ENCODE measurements around the gene RAD51AP1.

DNA sequence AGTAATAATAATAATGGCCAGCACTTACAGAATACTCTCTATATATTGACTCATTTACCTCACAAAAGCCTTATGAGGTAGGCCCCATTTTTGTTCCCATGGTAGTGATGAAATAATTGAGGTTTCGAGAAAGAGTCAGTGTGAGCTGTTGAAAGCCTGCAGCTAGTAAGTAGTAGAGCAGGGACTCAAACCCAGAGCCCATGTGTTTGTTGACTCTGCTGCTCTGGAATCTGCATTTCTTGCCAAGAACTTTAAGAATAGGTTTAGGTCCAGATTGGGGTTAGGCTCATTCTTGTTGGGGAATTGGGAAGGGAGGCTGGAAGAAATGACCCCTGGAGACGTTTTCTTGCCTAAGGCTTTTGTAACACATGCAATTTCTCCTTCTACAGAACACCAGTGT lies 51.3 kb downstream of the RAD51AP1 start:
- TF ChIP-seq, protein P1, sequence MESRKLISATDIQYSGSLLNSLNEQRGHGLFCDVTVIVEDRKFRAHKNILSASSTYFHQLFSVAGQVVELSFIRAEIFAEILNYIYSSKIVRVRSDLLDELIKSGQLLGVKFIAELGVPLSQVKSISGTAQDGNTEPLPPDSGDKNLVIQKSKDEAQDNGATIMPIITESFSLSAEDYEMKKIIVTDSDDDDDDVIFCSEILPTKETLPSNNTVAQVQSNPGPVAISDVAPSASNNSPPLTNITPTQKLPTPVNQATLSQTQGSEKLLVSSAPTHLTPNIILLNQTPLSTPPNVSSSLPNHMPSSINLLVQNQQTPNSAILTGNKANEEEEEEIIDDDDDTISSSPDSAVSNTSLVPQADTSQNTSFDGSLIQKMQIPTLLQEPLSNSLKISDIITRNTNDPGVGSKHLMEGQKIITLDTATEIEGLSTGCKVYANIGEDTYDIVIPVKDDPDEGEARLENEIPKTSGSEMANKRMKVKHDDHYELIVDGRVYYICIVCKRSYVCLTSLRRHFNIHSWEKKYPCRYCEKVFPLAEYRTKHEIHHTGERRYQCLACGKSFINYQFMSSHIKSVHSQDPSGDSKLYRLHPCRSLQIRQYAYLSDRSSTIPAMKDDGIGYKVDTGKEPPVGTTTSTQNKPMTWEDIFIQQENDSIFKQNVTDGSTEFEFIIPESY (IDR thresholded peaks at IDR 0.05; ENCODE audit: borderline replicate concordance, low read depth) = no peak
- no peak for TF ChIP-seq POLR2AphosphoS5 (IDR thresholded peaks at IDR 0.05; ENCODE audit: low read depth, low read length)
- TF ChIP-seq CTCF (IDR thresholded peaks at IDR 0.05) = no peak
- TF ChIP-seq MEF2A (IDR thresholded peaks at IDR 0.05; ENCODE audit: borderline replicate concordance, low read depth) = no peak
- no peak for TF ChIP-seq JUND (IDR thresholded peaks at IDR 0.05)
- no peak for TF ChIP-seq TAF1 (IDR thresholded peaks at IDR 0.05; ENCODE audit: borderline replicate concordance, low read depth, low read length)
- no peak for TF ChIP-seq FOXJ3 (CRISPR knock-in tag; IDR thresholded peaks at IDR 0.05)
- no peak for TF ChIP-seq NFIC (IDR thresholded peaks at IDR 0.05; ENCODE audit: borderline replicate concordance)
- TF ChIP-seq RXRA (IDR thresholded peaks at IDR 0.05; ENCODE audit: borderline replicate concordance, low read depth) = no peak
- TF ChIP-seq EP300 (IDR thresholded peaks at IDR 0.05; ENCODE audit: borderline replicate concordance in 1 of 2, low read depth in 1 of 2, low read length in 1 of 2) = no peak
- TF ChIP-seq, protein P2, sequence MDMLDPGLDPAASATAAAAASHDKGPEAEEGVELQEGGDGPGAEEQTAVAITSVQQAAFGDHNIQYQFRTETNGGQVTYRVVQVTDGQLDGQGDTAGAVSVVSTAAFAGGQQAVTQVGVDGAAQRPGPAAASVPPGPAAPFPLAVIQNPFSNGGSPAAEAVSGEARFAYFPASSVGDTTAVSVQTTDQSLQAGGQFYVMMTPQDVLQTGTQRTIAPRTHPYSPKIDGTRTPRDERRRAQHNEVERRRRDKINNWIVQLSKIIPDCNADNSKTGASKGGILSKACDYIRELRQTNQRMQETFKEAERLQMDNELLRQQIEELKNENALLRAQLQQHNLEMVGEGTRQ (IDR thresholded peaks at IDR 0.05; ENCODE audit: borderline replicate concordance, low read depth, low read length) = no peak
- no peak for TF ChIP-seq ELF1 (IDR thresholded peaks at IDR 0.05)

Data from SK-N-SH (cell line).